Measurements from ENCODE around the gene ADAMTS2. TPM values are rescaled to one million over a fixed set of nuclear protein-coding genes. Genes with fewer than 3 reads are reported as not detected.

ADAMTS2 gene
- total RNA-seq, 1 experiment from 2014 or later: not detected

DNA sequence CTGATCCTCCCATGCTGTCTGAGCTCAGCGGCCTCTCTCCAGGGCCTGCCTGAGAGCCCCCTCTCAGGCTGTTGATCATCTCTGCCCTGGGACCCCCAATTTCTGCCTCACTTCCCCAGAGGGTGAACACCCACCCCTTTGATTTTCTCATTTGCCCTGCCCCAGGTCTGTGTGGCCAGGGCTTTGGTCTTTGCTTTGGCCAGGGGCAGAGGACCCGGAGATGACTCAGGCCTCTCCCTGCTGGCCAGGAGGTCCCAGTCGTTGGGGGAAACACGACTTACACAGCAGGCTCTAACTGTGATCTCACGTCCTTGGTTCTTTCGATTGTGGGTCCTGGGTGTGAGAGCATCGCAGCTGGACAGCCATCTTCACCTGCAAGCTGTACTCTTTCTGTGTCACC, 1.1 kb upstream of the ADAMTS2 start:
- no peaks in the 10 kb centered on the region for H3F3A ChIP-seq (ENCODE audit: low read length, unreplicated experiment)
- no peak overlapping the region for H2AFZ ChIP-seq (ENCODE audit: low read length)
- TF ChIP-seq CTCF (conservative IDR thresholded peaks at IDR 0.05; ENCODE audit: low read depth, low read length) (no peak), EZH2phosphoT487 (IDR thresholded peaks at IDR 0.05; ENCODE audit: borderline replicate concordance, low read length) (no peak), EZH2 (IDR thresholded peaks at IDR 0.05; ENCODE audit: low read length, unreplicated experiment) (no peak)
- intact Hi-C loops (cut with micrococcal nuclease): no loop called here
- no peak overlapping the region for H3K4me2 ChIP-seq (ENCODE audit: low read length)
- BruUV-seq (replicated peaks): no TSS peak
- no peaks in the 10 kb centered on the region for H3K36me3 ChIP-seq (ENCODE audit: low read depth, low read length)
- ChIA-PET CTCF (no interaction called here), POLR2A (ENCODE audit: unreplicated experiment) (no interaction called here)
- no peaks in the 10 kb centered on the region for H4K20me1 ChIP-seq (ENCODE audit: low read length)
- H3K4me1 ChIP-seq (ENCODE audit: insufficient read depth, low read length): no peaks in the 10 kb centered on the region
- peaks cover 71% of the 10 kb centered on the region for H3K27me3 ChIP-seq (ENCODE audit: low read length)
- no peak overlapping the region for H3K4me3 ChIP-seq (ENCODE audit: low read length)
- no peaks in the 10 kb centered on the region for H3K79me2 ChIP-seq (ENCODE audit: low read length)
- no peaks in the 10 kb centered on the region for H3K9me3 ChIP-seq (ENCODE audit: low read length)
- ATAC-seq (no peak), DNase-seq (no peak)
- H3K27ac ChIP-seq (ENCODE audit: low read length): no peak overlapping the region
- H3K9ac ChIP-seq (ENCODE audit: low read length): no peak overlapping the region
- no peaks in the 10 kb centered on the region for H3K9me2 ChIP-seq (replicated peaks; ENCODE audit: low read length)

GRCh38 chr5:179345183-179345432, 153 bp downstream of the ADAMTS2 start:
- POLR2A ChIA-PET (ENCODE audit: unreplicated experiment): no interaction called here
- Histone ChIP-seq H3K9ac (ENCODE audit: low read length) (no peak overlapping the region), H3K9me3 (ENCODE audit: low read length) (no peaks in the 10 kb centered on the region), H3K27me3 (ENCODE audit: low read length) (peaks cover 81% of the 10 kb centered on the region), H3K36me3 (ENCODE audit: low read depth, low read length) (no peaks in the 10 kb centered on the region), H3K4me3 (ENCODE audit: low read length) (no peak overlapping the region), H3K27ac (ENCODE audit: low read length) (no peak overlapping the region), H3K79me2 (ENCODE audit: low read length) (no peaks in the 10 kb centered on the region), H4K20me1 (ENCODE audit: low read length) (no peaks in the 10 kb centered on the region), H3K4me1 (ENCODE audit: insufficient read depth, low read length) (no peaks in the 10 kb centered on the region), H3K4me2 (ENCODE audit: low read length) (no peak overlapping the region), H2AFZ (ENCODE audit: low read length) (no peak overlapping the region), H3F3A (ENCODE audit: low read length, unreplicated experiment) (no peaks in the 10 kb centered on the region), H3K9me2 (replicated peaks; ENCODE audit: low read length) (no peaks in the 10 kb centered on the region)
- TF ChIP-seq EZH2phosphoT487 (IDR thresholded peaks at IDR 0.05; ENCODE audit: borderline replicate concordance, low read length) (no peak), EZH2 (IDR thresholded peaks at IDR 0.05; ENCODE audit: low read length, unreplicated experiment) (no peak), CTCF (conservative IDR thresholded peaks at IDR 0.05; ENCODE audit: low read depth, low read length) (no peak)
- DNase-seq (no peak), ATAC-seq (no peak; the same call in 1 of the 2 replicates)
- intact Hi-C loops (cut with micrococcal nuclease): no loop called here
- BruUV-seq (replicated peaks): no TSS peak
- CTCF ChIA-PET: no interaction called here

DNA sequence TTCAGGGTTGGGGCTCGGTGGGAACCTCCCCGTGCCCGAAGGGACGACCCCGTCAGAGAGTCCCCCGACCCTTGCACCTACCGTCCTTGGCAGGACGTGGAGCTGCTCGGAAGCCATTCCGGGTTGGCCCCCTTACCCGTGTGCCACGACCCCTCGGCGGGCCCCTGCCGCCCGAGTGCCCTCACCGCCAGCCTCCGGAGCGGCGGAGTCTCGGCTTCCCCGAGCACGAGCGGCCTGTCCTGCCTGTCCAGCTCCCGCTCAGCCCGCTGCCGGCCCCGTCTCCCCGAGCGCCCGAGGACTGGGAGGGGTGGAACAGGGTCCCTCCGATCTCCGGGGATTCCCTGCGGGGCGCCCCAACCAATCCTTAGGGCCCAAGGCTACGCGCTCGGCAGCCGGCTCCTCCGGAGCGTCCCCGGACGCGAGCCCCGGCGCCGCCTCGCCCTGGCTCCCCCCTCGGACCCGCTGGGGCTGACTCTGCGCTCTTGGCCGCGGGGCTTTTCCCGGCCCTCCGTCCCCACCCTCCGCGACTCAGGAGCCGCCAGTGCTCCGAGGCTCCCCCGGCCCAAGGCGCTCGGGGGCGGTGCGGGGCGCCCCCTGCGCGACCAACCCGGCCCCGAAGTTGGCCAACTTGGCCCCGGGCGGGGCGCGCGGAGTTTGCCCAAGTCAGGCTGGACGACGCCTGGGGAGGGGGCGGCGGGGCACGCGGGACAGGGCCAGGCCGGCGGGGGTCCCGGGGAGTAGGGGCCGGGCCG, 654 bp downstream of the ADAMTS2 start:
- ChIA-PET CTCF (no interaction called here), POLR2A (ENCODE audit: unreplicated experiment) (no interaction called here)
- DNase-seq (no peak), ATAC-seq (no peak)
- TF ChIP-seq EZH2phosphoT487 (IDR thresholded peaks at IDR 0.05; ENCODE audit: borderline replicate concordance, low read length) (0 out of 2 replicates have a peak, but pooled peaks have one; percentile 41), EZH2 (IDR thresholded peaks at IDR 0.05; ENCODE audit: low read length, unreplicated experiment) (peak; percentile 70), CTCF (conservative IDR thresholded peaks at IDR 0.05; ENCODE audit: low read depth, low read length) (no peak)
- Histone ChIP-seq H4K20me1 (ENCODE audit: low read length) (no peaks in the 10 kb centered on the region), H3K9me2 (replicated peaks; ENCODE audit: low read length) (no peaks in the 10 kb centered on the region), H3K4me2 (ENCODE audit: low read length) (no peak overlapping the region), H3K27me3 (ENCODE audit: low read length) (peaks cover 86% of the 10 kb centered on the region), H3F3A (ENCODE audit: low read length, unreplicated experiment) (no peaks in the 10 kb centered on the region), H3K9ac (ENCODE audit: low read length) (no peak overlapping the region), H3K4me1 (ENCODE audit: insufficient read depth, low read length) (no peaks in the 10 kb centered on the region), H3K27ac (ENCODE audit: low read length) (no peak overlapping the region), H3K36me3 (ENCODE audit: low read depth, low read length) (no peaks in the 10 kb centered on the region), H3K4me3 (ENCODE audit: low read length) (no peak overlapping the region), H3K9me3 (ENCODE audit: low read length) (no peaks in the 10 kb centered on the region), H2AFZ (ENCODE audit: low read length) (no peak overlapping the region), H3K79me2 (ENCODE audit: low read length) (no peaks in the 10 kb centered on the region)
- BruUV-seq (replicated peaks): no TSS peak
- intact Hi-C loops (cut with micrococcal nuclease): no loop called here
